Measurements from ENCODE around the gene ITPR2. TPM values are rescaled to one million over a fixed set of nuclear protein-coding genes. Genes with fewer than 3 reads are reported as not detected.

Gene ITPR2
- total and polyA plus RNA-seq, 2 of the 13 experiments (the other 11 are each of a cell fraction or from before 2014, with no cell fraction given) = 31.9 to 81.9 TPM

DNA sequence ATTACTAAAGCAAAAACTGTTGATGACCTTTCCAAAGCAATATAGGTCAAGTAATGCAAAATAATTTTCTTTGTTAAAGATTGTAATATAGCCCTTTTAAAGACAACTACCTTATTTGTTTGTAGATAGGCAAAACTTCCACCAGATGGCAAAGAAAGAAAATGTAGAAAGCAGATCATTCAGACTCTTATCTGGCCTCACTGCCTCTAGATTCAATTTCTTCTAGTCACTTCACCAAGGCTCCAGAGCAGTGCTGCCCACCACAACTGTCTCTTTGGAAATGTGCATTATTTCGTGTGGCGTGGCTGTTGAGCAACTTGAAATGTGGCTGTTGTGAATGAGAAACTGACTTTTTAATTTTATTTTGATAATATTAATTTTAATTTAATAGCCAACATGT lies 127.1 kb downstream of the ITPR2 start (continued):
- TF ChIP-seq, protein P1, sequence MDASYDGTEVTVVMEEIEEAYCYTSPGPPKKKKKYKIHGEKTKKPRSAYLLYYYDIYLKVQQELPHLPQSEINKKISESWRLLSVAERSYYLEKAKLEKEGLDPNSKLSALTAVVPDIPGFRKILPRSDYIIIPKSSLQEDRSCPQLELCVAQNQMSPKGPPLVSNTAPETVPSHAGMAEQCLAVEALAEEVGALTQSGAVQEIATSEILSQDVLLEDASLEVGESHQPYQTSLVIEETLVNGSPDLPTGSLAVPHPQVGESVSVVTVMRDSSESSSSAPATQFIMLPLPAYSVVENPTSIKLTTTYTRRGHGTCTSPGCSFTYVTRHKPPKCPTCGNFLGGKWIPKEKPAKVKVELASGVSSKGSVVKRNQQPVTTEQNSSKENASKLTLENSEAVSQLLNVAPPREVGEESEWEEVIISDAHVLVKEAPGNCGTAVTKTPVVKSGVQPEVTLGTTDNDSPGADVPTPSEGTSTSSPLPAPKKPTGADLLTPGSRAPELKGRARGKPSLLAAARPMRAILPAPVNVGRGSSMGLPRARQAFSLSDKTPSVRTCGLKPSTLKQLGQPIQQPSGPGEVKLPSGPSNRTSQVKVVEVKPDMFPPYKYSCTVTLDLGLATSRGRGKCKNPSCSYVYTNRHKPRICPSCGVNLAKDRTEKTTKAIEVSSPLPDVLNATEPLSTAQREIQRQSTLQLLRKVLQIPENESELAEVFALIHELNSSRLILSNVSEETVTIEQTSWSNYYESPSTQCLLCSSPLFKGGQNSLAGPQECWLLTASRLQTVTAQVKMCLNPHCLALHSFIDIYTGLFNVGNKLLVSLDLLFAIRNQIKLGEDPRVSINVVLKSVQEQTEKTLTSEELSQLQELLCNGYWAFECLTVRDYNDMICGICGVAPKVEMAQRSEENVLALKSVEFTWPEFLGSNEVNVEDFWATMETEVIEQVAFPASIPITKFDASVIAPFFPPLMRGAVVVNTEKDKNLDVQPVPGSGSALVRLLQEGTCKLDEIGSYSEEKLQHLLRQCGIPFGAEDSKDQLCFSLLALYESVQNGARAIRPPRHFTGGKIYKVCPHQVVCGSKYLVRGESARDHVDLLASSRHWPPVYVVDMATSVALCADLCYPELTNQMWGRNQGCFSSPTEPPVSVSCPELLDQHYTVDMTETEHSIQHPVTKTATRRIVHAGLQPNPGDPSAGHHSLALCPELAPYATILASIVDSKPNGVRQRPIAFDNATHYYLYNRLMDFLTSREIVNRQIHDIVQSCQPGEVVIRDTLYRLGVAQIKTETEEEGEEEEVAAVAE (CRISPR knock-in tag; IDR thresholded peaks at IDR 0.05; ENCODE audit: borderline replicate concordance) = no peak
- TF ChIP-seq KDM3A (CRISPR knock-in tag; IDR thresholded peaks at IDR 0.05; ENCODE audit: low read depth) (no peak), HDAC2 (CRISPR knock-in tag; IDR thresholded peaks at IDR 0.05) (no peak), CC2D1A (CRISPR knock-in tag; IDR thresholded peaks at IDR 0.05) (no peak), NFRKB (IDR thresholded peaks at IDR 0.05) (no peak), ZNF768 (CRISPR knock-in tag; IDR thresholded peaks at IDR 0.05) (no peak)
- TF ChIP-seq, protein P2, sequence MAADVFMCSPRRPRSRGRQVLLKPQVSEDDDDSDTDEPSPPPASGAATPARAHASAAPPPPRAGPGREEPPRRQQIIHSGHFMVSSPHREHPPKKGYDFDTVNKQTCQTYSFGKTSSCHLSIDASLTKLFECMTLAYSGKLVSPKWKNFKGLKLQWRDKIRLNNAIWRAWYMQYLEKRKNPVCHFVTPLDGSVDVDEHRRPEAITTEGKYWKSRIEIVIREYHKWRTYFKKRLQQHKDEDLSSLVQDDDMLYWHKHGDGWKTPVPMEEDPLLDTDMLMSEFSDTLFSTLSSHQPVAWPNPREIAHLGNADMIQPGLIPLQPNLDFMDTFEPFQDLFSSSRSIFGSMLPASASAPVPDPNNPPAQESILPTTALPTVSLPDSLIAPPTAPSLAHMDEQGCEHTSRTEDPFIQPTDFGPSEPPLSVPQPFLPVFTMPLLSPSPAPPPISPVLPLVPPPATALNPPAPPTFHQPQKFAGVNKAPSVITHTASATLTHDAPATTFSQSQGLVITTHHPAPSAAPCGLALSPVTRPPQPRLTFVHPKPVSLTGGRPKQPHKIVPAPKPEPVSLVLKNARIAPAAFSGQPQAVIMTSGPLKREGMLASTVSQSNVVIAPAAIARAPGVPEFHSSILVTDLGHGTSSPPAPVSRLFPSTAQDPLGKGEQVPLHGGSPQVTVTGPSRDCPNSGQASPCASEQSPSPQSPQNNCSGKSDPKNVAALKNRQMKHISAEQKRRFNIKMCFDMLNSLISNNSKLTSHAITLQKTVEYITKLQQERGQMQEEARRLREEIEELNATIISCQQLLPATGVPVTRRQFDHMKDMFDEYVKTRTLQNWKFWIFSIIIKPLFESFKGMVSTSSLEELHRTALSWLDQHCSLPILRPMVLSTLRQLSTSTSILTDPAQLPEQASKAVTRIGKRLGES (CRISPR knock-in tag; IDR thresholded peaks at IDR 0.05; ENCODE audit: borderline replicate concordance) = no peak
- TF ChIP-seq, protein P3, sequence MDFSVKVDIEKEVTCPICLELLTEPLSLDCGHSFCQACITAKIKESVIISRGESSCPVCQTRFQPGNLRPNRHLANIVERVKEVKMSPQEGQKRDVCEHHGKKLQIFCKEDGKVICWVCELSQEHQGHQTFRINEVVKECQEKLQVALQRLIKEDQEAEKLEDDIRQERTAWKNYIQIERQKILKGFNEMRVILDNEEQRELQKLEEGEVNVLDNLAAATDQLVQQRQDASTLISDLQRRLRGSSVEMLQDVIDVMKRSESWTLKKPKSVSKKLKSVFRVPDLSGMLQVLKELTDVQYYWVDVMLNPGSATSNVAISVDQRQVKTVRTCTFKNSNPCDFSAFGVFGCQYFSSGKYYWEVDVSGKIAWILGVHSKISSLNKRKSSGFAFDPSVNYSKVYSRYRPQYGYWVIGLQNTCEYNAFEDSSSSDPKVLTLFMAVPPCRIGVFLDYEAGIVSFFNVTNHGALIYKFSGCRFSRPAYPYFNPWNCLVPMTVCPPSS (IDR thresholded peaks at IDR 0.05) = no peak
- TF ChIP-seq, protein P4, sequence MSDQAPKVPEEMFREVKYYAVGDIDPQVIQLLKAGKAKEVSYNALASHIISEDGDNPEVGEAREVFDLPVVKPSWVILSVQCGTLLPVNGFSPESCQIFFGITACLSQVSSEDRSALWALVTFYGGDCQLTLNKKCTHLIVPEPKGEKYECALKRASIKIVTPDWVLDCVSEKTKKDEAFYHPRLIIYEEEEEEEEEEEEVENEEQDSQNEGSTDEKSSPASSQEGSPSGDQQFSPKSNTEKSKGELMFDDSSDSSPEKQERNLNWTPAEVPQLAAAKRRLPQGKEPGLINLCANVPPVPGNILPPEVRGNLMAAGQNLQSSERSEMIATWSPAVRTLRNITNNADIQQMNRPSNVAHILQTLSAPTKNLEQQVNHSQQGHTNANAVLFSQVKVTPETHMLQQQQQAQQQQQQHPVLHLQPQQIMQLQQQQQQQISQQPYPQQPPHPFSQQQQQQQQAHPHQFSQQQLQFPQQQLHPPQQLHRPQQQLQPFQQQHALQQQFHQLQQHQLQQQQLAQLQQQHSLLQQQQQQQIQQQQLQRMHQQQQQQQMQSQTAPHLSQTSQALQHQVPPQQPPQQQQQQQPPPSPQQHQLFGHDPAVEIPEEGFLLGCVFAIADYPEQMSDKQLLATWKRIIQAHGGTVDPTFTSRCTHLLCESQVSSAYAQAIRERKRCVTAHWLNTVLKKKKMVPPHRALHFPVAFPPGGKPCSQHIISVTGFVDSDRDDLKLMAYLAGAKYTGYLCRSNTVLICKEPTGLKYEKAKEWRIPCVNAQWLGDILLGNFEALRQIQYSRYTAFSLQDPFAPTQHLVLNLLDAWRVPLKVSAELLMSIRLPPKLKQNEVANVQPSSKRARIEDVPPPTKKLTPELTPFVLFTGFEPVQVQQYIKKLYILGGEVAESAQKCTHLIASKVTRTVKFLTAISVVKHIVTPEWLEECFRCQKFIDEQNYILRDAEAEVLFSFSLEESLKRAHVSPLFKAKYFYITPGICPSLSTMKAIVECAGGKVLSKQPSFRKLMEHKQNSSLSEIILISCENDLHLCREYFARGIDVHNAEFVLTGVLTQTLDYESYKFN (CRISPR knock-in tag; conservative IDR thresholded peaks at IDR 0.05) = no peak
